Stimulated activated CD4-positive, alpha-beta T cell treated with anti-CD3 and anti-CD28 coated beads, Interleukin-1b, Interleukin-23, amount 100 ng/mL, for 24 hours (primary cell): Measurements from ENCODE around the gene SAP30BP.
"Not testable (repeated sequence)": the region's sequence is repeated elsewhere in the genome, so short reads cannot be mapped to it uniquely, and the experiment has no call there.

Experiments used
- DNase-seq, 4 experiments: peaks; one replicate each; pipeline ENCODE4 v3.0.0-alpha.2; 2020; ENCODE audit warnings: low read depth in 4 of 4, low spot score in 1 of 4

SAP30BP gene

DNA sequence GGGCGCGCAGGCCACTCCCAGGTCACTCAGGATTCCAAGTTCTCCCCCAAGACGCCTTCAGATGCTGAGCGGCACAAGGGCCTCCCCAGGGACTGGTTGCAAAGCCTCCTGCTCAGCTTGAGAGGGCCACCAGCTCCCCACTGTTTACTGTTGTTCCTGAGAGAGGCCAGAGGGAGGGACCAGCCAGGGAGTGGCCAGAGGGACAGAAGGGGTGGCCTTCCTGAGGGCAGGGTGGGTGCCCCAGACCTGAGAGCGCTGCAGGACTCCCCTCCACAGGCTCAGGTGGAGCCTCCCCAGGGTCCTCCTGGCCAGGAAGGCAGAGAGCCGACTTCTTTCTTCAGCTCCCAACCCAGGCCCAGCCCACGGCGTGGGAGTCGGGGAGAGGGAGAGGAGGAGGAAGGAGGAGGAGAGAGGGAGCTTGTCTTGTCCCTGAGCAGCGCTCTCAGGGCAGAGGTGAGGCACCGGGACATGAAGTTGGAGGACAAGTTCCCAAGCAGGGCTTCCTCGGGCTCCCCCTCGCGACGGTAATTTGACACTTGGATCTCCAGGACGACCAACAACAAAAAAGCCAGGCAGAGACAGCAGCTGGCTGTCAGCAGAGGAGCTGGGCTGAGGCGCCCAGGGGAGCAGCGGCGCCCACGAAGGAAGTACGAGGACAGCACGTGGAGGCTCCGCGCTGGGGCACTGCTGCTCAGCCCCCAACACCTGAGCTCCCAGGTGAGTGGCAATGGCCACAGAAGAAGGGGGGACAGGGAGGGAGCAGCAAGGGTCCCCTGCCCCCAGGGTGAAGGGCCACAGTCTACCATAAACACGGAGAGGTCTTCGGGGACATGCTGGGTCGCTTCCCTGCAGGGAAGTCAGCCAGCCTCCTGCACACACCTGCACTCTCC lies 33.4 kb upstream of the SAP30BP start:
- peak in 3 of 4 experiments; percentile 20 to 23 (median 23) for DNase-seq

DNA sequence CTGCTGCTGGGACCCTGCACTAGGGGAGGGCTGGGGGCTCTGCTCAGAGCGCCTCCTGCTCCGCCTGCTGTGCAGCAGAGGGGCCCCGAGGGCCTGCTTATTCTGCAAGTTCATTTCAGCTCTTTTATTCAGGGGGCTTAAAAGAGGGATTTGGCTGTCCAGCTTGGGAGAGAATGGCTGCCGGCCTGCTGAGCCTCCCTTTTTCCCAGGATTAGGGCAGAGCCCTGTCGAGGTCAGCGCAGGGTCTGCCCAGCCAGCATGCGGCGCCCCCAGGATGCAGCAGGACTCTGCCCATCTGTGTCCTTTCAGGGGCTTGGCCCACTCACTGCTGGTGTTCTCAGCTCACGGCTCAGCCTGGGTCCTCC lies 32.8 kb upstream of the SAP30BP start:
- no peak for DNase-seq

DNA sequence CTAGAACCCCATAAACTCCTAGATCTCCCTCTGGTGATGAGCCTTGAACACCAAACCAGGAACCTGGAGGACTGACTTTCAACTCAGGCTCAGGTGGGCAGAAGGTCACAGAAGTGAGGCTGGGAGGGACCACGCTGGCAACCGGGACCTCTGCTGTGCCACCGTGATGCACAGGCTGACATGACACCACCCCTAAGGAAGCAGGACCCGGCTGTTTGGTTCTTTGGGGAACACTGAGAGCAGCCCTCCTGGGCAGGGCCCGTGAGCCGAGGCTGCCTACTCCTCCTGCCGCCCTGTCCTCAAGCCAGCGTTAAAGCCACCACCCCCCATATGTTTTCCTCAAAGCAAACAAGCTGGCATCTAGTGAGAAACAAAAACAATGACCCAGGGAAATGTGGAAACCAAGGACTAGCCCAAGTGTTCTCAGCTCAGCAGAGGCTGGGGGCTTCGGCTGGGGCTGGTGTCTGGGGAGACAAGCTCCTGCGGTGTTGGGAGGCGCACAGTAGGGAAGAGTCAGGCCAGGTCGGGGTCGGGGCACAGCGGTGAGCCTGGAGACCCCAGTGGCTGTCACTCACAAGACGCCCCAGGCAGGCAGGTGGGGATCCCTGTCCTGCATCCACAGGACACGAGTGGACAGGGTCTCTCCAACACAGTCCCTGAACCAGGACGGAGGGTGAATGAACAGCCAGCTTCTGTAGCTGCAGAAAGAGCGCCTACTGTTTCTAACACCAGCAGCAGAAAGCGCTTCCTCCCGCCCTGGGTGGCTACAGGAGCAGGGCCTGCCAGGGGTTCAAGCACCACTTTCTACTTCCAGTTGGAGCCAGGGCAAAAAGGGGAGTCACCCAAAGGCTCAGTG lies 32.2 kb upstream of the SAP30BP start:
- no peak for DNase-seq

DNA sequence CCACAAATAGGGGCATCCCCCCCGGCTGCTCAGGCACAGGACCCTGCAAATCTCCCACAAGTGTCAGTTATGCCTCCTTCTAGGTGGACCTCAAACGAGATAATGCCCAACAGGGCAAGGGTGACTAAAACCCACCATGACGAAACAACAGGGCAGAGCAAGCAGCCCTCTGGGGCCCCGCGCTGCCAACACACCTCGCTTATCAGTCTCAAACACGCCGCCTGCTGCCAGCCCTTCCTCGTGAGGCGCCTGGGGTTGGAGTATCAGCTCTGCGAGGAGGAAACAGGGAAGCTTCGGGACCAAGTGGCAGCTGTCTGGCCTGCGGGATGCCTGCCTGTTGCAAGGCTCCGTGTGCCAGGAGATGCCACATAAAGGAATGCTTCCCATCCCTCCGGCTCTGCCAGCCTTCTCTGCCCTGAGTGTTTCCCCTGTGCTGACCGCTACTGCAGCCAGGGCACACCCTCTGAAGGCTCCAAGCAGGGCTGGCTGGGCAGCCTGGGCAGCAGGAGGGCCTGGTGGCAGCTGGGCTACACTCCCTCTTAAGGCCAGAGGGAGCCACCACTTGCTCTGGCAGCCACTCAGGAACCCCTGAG lies 31.4 kb upstream of the SAP30BP start:
- no peak for DNase-seq

DNA sequence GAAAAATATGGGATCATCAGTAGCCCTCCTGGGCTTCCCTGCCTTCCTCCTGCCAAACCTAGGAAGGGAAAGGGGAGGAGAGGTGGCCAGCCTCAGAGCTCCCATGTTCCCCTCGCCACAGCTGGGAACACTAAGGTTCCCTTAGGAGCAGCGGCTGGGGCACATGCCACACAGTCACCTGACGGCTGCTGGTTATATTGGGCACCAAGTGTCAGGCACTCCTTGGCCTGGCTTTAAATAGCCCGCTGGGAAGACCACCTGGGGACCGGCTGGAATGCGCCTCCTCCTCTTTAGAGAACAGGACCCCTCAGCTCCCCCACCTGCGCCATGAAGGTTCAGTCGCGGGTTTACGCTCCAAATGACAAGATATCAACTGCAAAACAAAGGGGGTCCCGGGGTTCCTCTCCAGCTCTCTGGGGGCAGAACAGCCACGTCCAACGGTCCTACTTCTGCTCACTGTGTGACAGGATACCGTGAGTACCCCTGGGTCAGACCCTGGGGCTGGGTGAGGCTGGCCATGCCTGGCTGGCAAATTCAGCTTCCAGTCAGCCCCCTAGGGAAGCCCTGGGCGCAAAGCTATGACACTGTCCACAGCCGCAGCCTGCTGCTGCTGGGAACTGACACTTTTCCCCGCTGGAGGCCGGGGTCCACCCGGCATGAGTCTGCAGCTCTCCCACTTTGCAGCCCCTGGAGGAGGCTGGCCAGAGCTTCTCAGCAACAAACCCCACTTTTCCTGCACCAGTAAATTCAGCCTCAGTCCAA lies 30.6 kb upstream of the SAP30BP start:
- DNase-seq, result no peak

DNA sequence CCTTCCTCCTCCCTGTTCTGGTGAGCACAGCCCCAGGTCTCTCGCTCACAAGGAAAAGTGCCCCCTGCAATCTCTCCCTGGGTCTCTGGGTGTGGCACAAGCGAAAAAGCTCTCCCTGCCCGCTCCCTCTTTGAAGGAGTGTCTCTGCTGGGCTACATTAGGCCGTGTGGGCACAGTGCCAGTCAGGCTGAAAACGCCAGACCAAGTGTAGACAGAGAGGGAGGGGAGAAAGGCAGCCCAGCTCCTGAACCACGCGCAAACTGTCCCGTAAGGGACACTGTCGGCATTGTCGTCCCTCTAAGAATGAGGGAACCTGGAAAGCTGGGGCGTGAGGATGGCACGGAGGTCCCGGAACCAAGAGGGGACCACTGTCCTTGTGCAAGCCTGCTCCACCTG lies 30.0 kb upstream of the SAP30BP start:
- no peak for DNase-seq

DNA sequence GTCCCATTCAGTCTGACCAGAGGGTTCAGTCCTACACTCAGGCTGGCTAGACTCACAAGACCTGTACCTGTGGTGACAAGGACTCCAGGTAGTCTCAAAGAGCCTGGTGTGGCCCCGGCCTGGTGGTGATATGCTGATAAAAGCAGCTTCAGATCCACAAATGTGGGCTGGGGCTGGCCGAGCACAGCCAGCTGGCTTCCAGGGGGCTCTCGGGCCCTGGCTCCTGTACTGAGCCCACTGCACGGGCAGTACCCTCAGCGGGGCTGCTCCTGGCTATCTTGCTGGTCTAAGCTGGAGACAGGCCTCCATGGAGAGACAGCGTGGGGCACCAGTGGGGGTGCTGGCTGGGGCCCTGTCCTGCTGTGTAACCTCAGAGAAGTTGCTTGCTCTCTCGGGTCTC lies 29.6 kb upstream of the SAP30BP start:
- no peak for DNase-seq

DNA sequence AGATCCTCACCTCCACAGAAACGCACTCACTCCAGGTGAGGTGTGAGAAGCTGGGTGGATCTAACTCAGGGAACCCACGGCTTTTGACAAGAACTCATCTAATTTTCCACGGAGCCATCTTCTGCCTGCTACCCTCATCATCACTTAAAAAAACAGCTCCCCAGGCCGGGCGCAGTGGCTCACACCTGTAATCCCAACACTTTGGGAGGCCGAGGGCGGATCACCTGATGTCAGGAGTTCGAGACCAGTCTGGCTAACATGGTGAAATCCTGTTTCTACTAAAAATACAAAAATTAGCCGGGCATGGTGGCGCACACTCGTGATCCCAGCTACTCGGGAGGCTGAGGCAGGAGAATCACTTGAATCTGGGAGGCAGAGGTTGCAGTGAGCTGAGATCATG lies 29.1 kb upstream of the SAP30BP start:
- not testable (repeated sequence) for DNase-seq

DNA sequence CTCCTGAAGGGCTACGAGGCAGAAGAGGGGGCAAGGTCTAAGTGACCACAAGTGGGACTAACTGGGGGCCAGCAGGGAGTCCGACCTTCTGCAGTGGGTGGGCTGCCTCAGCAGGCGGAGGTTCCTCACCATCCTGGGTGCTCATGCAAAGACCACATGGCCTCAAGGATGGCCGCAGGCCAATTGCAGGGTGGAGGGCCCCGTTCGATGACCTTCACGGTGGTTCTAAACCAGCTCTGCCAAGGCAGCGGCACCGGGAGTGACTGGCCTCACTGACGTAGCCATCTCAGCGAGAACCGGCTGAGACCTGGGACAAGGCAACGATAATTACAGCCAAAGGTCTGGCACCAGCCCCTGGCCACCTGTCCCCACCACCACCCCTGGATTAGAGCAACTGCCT lies 28.2 kb upstream of the SAP30BP start:
- no peak for DNase-seq

DNA sequence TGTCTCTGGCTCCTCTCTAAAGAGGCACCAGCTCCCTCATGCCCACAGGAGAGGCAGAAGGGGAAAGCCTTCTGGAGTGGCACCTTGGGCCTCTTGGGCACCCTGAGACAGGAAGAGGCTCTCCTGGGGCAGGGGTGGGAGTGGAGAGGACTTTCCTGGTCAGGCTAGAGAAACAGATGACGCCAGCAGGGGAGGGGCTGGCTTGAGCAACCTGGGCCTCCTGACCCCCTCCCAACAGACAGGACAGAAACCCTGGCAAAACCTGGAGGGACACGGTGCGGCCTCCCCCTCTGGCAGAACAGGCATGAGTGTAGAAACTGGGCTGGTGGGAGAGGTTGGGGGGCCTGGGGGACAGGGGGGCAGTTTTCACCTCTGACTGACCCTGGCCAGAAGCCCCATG lies 27.8 kb upstream of the SAP30BP start:
- DNase-seq, result no peak

DNA sequence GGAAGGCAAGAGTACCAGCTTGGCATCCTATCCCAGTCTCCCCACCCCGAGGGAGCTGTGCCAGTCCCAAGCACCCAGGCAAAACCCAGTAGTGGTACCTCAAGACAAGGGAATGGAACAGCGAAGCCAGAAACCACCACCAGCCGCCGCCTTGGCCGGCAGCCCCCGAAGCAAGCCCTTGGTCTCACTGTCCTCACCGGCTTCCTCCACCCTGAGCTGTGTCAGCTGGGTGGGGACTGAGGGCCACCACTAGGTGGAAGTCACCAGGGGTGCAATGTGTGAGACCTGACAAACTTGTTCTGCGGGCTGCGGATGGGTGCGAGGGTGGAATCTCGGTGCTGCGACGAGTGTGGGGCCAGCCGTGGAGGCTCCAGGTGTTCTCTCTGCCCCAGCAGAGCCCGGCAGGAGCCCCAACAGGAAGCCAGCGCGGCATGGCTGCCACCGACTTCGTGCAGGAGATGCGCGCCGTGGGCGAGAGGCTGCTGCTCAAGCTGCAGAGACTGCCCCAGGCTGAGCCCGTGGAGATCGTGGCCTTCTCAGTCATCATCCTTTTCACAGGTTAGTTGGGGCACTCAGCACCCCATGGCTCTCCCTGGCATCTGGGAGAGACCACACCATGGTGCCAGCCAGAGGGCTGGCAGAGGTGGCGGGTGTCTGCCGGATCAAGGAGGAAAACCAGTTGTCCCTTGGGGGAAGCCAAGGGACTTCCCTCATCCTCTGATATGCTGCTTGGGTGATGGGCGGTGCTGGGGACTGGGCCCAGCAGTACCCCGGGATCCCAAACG lies 27.2 kb upstream of the SAP30BP start:
- no peak for DNase-seq

DNA sequence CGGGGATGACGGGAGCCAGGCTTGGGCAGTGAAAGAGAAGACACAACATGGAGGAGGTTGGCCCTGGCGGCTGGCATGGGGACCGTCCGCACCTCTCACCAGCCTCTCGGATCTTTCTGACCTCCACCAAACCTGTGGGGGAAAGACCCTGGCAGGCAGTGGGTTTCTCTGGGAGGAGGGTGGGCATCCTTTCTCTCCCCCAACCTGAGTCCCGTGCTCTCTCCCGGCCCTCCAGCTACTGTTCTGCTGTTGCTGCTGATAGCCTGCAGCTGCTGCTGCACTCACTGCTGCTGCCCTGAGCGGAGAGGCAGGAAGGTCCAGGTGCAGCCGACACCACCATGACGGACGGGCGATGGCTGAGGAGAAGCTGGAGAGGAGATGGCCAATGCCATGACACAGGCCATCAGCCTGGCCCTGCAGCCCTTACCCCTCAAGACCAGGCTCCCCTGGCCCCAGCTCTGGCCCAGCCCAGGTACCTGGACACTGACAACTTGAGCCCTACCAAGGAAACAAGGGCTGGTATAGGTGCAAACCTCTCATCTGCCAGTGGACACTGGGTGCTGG lies 26.5 kb upstream of the SAP30BP start:
- DNase-seq, result no peak

DNA sequence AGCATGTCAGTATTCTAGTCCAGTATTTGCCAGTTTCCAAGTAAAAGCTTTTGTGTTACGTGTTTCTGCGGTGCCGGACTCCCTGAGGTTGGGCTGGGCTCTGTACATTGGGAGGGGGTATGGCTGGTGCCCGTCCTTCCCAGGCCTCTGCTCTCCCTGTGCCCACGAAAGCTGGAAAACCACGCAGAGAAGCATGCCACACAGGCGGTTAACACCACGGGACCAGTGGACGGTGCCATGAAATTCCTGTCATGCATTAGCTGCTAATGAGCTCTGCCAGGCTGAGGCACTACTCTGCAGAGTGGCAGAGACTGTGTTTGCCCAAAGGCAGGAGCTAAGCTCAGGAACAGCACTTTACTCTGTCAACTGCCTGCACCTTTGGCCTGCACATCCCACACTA lies 25.8 kb upstream of the SAP30BP start:
- DNase-seq, result no peak

DNA sequence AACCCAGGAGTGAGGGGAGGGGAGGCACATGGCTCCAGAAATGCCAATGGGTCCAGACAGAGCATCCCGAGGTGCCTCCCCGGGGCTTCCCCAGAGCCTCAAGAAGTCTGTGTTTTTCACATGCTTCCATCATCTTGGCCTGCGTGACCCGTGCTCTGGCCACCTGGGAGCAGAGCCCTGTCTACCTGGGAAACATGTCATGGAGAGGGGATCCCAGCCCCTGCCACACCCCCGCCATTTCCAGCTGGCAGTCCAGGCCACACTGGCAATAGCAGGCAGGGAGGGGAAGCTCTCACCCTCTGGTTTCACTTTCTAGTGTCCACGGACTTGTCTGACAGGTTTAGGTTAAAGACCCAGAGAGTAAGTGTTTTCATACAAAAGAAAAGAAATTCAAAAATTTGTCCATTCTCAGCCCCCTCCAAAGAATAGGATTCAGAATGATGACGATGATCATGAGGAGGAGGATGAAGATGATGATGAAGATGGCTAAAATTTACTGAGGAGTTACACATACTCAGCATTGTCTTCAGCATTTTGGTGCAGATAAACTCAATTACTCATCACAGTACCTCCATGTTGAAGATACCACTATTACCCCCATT lies 24.9 kb upstream of the SAP30BP start:
- DNase-seq, result no peak

DNA sequence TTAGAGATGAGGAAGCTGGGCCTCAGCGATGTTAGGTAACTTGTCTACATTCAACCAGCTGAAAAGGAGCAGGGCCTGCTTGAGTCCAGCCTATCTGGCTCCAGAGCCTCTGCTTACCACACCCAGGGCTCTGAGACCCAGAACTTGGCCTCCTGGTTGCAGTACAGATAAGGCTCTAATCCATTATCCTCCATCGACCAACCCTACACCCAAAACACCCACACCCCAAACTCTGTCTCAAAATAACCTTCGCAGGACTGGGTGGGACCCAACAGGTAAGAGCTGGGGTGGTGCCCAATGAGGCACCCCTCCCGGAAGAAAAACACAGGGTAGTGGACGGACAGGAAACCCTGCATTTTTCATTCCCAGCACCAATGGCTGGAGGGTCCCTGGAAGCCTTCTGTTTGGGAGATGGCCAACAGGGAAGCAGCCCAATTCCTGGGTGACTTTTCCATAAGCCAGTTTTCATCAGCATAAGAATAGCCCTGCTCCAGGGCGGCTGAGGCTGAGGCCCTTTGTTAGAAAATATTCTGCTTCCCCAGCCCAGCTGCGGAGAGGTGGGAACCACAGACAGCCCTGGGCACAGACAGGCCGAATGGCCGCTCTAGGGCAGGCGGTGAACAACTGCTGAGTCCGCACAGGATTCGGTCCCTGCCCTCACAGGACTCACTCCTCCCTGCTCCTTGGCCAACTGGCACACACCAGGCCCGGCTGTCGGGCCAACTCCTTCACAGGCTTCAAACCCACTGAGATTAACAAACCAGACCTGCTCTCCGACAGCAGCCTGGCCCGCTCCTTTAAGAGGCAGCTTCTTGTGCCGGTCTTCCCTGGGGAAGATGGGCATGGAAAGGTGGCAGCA lies 24.1 kb upstream of the SAP30BP start:
- no peak for DNase-seq

DNA sequence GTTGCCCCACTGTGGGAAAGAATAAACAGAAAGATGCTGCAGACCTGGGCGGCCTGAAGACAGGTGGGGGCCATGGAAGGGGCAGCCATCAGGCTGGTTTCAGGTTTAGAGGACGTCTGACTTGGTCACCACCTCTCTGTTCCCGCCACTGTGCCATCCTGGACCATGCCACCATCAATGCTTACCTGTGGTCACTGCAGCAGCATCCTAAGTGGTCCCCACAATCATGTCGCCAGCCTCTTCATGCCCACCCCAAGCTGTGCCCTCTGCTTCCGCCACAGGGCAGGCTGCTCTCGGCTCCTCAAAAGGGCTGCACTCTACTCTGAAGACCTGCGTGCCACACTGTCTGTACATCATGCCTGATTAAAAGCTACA lies 23.5 kb upstream of the SAP30BP start:
- no peak for DNase-seq

DNA sequence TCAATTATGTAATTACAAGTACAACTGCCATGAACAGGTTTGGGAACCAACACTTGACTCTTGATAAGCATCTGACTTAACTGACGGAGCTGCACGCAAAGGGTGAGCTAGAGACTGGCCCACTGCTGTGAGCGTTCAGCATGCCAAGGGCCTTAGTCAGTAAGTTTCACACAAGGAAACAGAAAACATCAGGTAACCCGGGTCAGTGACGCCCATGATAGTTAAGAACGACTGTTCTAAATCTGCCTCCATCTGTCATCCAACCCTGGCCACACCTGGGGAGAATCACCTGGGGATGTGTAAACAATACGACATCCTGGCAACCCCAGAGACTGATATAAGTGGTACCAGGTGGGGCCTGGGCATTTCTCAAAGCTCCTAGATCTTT lies 21.6 kb upstream of the SAP30BP start:
- no peak for DNase-seq

DNA sequence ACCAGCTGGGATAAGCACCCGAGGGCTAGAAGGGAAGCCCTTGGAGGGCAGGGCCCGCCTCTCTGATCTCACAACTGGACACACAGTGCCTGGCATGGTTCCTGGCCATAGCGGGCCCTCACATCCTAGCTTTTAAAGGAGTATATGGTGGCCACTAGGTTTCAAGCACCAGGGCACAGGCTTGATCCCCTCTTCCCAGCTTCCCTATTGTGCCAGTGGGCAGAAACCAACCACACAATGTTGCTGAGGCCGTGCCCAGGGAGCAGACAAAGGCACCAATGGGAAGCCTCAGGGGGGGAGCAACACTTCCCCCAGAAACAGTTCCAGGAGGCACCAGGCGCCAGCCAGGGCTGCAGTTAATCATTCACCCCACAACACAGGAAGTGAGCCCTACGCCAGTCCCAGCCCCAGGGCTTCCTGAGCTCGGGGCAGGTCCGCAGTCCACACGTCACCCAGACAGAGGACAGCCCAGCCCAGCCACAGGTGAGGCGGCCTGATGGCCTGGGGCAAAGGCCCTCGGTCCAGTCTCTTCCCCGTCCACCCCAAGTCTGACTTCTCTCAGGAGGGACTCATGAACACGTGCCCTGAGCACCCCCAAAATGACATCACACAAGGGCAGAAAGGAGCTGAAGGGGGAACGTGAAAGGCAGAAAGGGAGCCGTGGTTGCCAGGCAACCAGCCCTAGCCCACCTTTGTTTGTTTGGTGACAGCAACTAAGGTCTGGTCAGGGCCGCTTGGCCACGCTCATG lies 21.1 kb upstream of the SAP30BP start:
- DNase-seq, result no peak
